GM12878 (cell line): ENCODE data around the gene SPTLC3. TPM values are rescaled to one million over a fixed set of nuclear protein-coding genes. Genes with fewer than 3 reads are reported as not detected.

Experiments
- ATAC-seq: fragments of 200-7000 bp; cut with Tn5 transposase; 3 replicates; pipeline ENCODE4 v1.9.1; 2020; ENCODE audit warnings: mild to moderate bottlenecking, moderate library complexity
- BruUV-seq: library from RNA; stranded (reverse); fragments of 400-500 nt; replicated peaks from 2 replicates; lab custom pipeline; 2021; lab: Mats Ljungman, UMichigan
- CTCF ChIA-PET: fragments of 300-600 bp; sonication (Branson Sonifier 250); formaldehyde crosslinking; extraction: SDS; loops from one replicate; lab custom pipeline; 2021; ENCODE audit warnings: inconsistent platforms; lab: Yijun Ruan, JAX
- POLR2A ChIA-PET: fragments of 350-600 bp; formaldehyde crosslinking; extraction: SDS; loops from one replicate; lab custom pipeline; 2021; ENCODE audit warnings: inconsistent platforms; lab: Charles Lee
- RAD21 ChIA-PET: fragments of 300-600 bp; sonication (Branson Sonifier 250); formaldehyde crosslinking; loops from one replicate; lab custom pipeline; 2023; ENCODE audit warnings: antibody characterized with exemption; ENCODE audit not compliant: unreplicated experiment; lab: Charles Lee
- SMC1A ChIA-PET: fragments of 300-600 bp; sonication (Branson Sonifier 250); formaldehyde crosslinking; loops from one replicate; lab custom pipeline; 2023; ENCODE audit not compliant: unreplicated experiment, uncharacterized antibody; lab: Charles Lee
- DNase-seq: peaks from one replicate; pipeline ENCODE4 v3.0.0-alpha.2; 2011; ENCODE audit warnings: low read depth, low spot score
- FAIRE-seq: peaks from 3 replicates; lab custom pipeline; 2011; peaks lifted over from hg19 to GRCh38; lab: Jason Lieb, UNC
- H2AFZ ChIP-seq: 2 replicates; pipeline ENCODE4 v1.6.0; 2011; ENCODE audit warnings: low read depth, low read length, control low read depth; ENCODE audit not compliant: control insufficient read depth
- H3K27ac ChIP-seq: 2 replicates; pipeline ENCODE4 v1.5.1; 2011; ENCODE audit warnings: control low read depth; ENCODE audit not compliant: control insufficient read depth, insufficient read depth
- H3K27me3 ChIP-seq, 2 experiments: replicated peaks in 1 of 2; 2 replicates each; pipeline versions ENCODE4 v1.6.0 to v1.6.1; 2011; ENCODE audit warnings: low read length in 1 of 2; ENCODE audit not compliant: control insufficient read depth in 2 of 2, insufficient read depth in 2 of 2
- H3K36me3 ChIP-seq, 2 experiments: 2 replicates each; pipeline ENCODE4 v1.5.1; 2011; ENCODE audit warnings: low read length in 1 of 2; ENCODE audit not compliant: control insufficient read depth in 2 of 2, insufficient read depth in 2 of 2
- H3K4me1 ChIP-seq: 2 replicates; pipeline ENCODE4 v1.6.1; 2011; ENCODE audit warnings: mild to moderate bottlenecking, low read length, moderate library complexity, mixed read lengths; ENCODE audit not compliant: control insufficient read depth, insufficient read depth
- H3K4me2 ChIP-seq: 2 replicates; pipeline ENCODE4 v1.6.0; 2011; ENCODE audit warnings: control low read depth; ENCODE audit not compliant: control insufficient read depth, insufficient read depth
- H3K4me3 ChIP-seq: fragments of 200-600 bp; sonication (generic); 2 replicates; pipeline ENCODE4 v1.5.1; 2016
- H3K79me2 ChIP-seq: 2 replicates; pipeline ENCODE4 v1.6.0; 2011; ENCODE audit warnings: low read length; ENCODE audit not compliant: control insufficient read depth, insufficient read depth
- H3K9ac ChIP-seq: 2 replicates; pipeline ENCODE4 v1.8.0; 2011; ENCODE audit warnings: low read length, control low read depth, mixed read lengths; ENCODE audit not compliant: control insufficient read depth, insufficient read depth
- H3K9me3 ChIP-seq: replicated peaks from 3 replicates; pipeline ENCODE4 v1.5.1; 2011; ENCODE audit warnings: mild to moderate bottlenecking, low read length; ENCODE audit not compliant: control insufficient read depth, insufficient read depth
- H4K20me1 ChIP-seq: 2 replicates; pipeline ENCODE4 v1.6.0; 2011; ENCODE audit not compliant: control insufficient read depth, insufficient read depth
- CHD2 ChIP-seq: IDR thresholded peaks from 2 replicates; pipeline ENCODE4 v1.6.1; 2011; ENCODE audit warnings: low read depth, low read length, improper control_type of control experiment, borderline replicate concordance
- KLF5 ChIP-seq: fragments of 450-650 bp; IDR thresholded peaks from 2 replicates; pipeline ENCODE4 v1.6.1; 2014; ENCODE audit warnings: mild to moderate bottlenecking; ENCODE audit not compliant: partially characterized antibody
- RAD51 ChIP-seq: fragments of 450-650 bp; IDR thresholded peaks from 2 replicates; pipeline ENCODE4 v1.6.1; 2016; ENCODE audit warnings: moderate library complexity, mild to moderate bottlenecking, inconsistent platforms
- SMC3 ChIP-seq: IDR thresholded peaks from 2 replicates; pipeline ENCODE4 v1.6.1; 2011; ENCODE audit warnings: low read length, improper control_type of control experiment, borderline replicate concordance
- SPI1 ChIP-seq: IDR thresholded peaks from 2 replicates; pipeline ENCODE4 v1.6.1; 2011; ENCODE audit warnings: low read depth, mild to moderate bottlenecking, low read length, moderate library complexity, borderline replicate concordance; ENCODE audit not compliant: insufficient read depth
- YY1 ChIP-seq: IDR thresholded peaks from 2 replicates; pipeline ENCODE4 v1.6.1; 2011; ENCODE audit warnings: low read depth, mild to moderate bottlenecking, low read length
- ZNF274 ChIP-seq: IDR thresholded peaks from one replicate; pipeline ENCODE4 v1.8.0; 2011; ENCODE audit not compliant: insufficient read length, insufficient read depth
- ZNF384 ChIP-seq: IDR thresholded peaks from 2 replicates; pipeline ENCODE4 v1.6.1; 2012; ENCODE audit warnings: low read depth, mild to moderate bottlenecking, low read length, improper control_type of control experiment, borderline replicate concordance
- WGBS: methylation state at CpG from one replicate; pipeline ENCODE4 v1.1.6; 2016; ENCODE audit warnings: low lambda C conversion rate; ENCODE audit not compliant: insufficient replicate concordance, insufficient coverage; ENCODE audit errors: missing lambda C conversion rate; 5-methylcytosine and 5-hydroxymethylcytosine counted together
- in situ Hi-C: fragments of 300-500 bp; cut with MboI; formaldehyde crosslinking; loops from 9 replicates; pipeline ENCODE4 v1.14.3; 2018; ENCODE audit warnings: mixed read lengths
- intact Hi-C: fragments of 100-400 bp; cut with micrococcal nuclease; formaldehyde crosslinking; loops from one replicate; pipeline ENCODE4 v1.14.2; 2022; ENCODE audit not compliant: unreplicated experiment
- polyA plus RNA-seq, 11 experiments: library from polyadenylated mRNA; depleted of rRNA in 4 of 11; unstranded in 6 of 11; stranded (reverse) in 5 of 11; fragments of >200 nt; fragmentation: Nextera tagmentation in 4 of 11; fragmentation: Illumina TruSeq in 1 of 11; extraction: Ambion mirVana in 4 of 11; extraction: Trizol in 1 of 11; gene quantifications; 1 replicate in 1 of 11; 2 replicates in 10 of 11; pipeline versions ENCODE4 v1.2.1 to v1.2.3, GENCODE V29; 2011 to 2016; ENCODE audit warnings: inconsistent platforms in 2 of 11, missing spikeins in 2 of 11, low read depth in 1 of 11
- total RNA-seq, 4 experiments: library from RNA; depleted of rRNA in 3 of 4; stranded (reverse); fragments of >200 nt in 3 of 4; fragmentation: Illumina TruSeq in 1 of 4; extraction: Trizol in 1 of 4; gene quantifications; 2 replicates each; pipeline versions ENCODE4 v1.2.1 to v1.2.3, GENCODE V29; 2013 to 2021
- TF ChIP-seq, protein P1 (sequence below): fragments of 450-650 bp; IDR thresholded peaks from 2 replicates; pipeline ENCODE4 v1.6.1; 2017; ENCODE audit warnings: mild to moderate bottlenecking, moderate library complexity
- TF ChIP-seq, protein P2 (sequence below): fragments of 450-650 bp; IDR thresholded peaks from 2 replicates; pipeline ENCODE4 v1.6.1; 2016; ENCODE audit warnings: mild to moderate bottlenecking, moderate library complexity, borderline replicate concordance

Gene SPTLC3
- total and polyA plus RNA-seq, 10 of the 15 experiments (the other 5 are each of a cell fraction or from before 2014, with no cell fraction given): 0.04 to 0.29 (median 0.06) TPM; not detected in 7

DNA sequence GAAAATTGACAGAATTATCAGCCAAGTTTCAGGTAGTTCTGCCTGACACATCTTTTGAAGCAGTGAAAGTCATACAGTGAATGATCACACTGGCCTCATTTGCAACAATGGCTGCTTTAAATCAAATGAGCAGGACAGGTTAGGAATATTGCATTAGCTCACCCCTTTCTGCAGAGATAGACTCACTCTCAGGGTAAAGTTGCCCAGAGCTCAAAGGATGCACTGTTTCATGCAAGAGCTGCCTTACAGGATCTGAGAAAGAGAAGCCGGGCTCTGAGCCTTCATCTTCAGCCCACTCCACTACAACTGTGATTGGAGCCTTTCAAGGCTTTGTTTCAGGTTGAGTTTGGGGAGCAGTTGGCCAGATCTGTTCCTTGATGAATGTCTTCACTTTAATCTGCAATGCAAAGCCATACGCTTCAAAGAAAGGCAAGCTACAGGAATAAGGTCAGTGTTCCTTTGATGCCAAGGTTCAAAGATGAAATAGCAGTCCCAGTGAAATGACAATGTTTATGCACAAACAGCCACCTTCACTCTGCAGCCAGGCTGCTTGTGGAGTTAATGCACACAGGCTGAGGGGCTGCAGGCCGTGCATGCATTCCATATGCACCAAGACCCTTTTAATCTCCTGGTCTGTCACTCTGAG lies 121.4 kb downstream of the SPTLC3 start (continued):
- no peak for TF ChIP-seq YY1
- no peak for TF ChIP-seq RAD51

DNA sequence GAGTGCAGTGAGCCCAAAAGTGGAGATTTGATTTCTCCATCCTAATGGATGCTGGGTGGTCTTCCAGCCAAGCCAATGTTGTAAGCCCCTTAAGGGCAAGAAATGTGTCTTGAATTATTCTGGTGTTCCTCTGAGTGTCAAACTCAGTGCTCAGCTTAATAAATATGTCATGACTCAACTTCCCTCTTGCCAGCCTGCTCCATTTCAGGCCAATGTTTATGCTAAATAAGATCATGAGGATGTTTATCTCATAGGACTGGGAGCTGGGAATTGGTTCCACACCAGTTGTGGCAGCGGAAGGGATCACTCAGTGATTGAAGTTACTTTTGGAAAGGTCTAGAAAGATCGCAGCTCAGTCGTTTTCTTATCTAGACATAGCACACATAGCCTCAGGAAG lies 121.9 kb downstream of the SPTLC3 start:
- intact Hi-C loops: no loop called here
- FAIRE-seq (no peak), DNase-seq (no peak), ATAC-seq (no peak)
- no peaks in the 10 kb centered on the region for H3K4me1 ChIP-seq
- peaks cover 0 to 2% of the 10 kb centered on the region in 2 experiments; a peak in 2 of 4 replicates for H3K27me3 ChIP-seq
- POLR2A ChIA-PET: no interaction called here
- BruUV-seq: no TSS peak
- no peak overlapping the region for H2AFZ ChIP-seq
- H3K27ac ChIP-seq: no peak overlapping the region
- RAD21 ChIA-PET: no interaction called here
- no peaks in the 10 kb centered on the region for H3K79me2 ChIP-seq
- WGBS: 28% methylated on average over 3 of the region's 3 CpGs
- H3K4me3 ChIP-seq: no peak overlapping the region
- TF ChIP-seq SMC3 (no peak), SPI1 (no peak), ZNF274 (no peak), ZNF384 (no peak), KLF5 (no peak), CHD2 (no peak)
- TF ChIP-seq, protein P1, sequence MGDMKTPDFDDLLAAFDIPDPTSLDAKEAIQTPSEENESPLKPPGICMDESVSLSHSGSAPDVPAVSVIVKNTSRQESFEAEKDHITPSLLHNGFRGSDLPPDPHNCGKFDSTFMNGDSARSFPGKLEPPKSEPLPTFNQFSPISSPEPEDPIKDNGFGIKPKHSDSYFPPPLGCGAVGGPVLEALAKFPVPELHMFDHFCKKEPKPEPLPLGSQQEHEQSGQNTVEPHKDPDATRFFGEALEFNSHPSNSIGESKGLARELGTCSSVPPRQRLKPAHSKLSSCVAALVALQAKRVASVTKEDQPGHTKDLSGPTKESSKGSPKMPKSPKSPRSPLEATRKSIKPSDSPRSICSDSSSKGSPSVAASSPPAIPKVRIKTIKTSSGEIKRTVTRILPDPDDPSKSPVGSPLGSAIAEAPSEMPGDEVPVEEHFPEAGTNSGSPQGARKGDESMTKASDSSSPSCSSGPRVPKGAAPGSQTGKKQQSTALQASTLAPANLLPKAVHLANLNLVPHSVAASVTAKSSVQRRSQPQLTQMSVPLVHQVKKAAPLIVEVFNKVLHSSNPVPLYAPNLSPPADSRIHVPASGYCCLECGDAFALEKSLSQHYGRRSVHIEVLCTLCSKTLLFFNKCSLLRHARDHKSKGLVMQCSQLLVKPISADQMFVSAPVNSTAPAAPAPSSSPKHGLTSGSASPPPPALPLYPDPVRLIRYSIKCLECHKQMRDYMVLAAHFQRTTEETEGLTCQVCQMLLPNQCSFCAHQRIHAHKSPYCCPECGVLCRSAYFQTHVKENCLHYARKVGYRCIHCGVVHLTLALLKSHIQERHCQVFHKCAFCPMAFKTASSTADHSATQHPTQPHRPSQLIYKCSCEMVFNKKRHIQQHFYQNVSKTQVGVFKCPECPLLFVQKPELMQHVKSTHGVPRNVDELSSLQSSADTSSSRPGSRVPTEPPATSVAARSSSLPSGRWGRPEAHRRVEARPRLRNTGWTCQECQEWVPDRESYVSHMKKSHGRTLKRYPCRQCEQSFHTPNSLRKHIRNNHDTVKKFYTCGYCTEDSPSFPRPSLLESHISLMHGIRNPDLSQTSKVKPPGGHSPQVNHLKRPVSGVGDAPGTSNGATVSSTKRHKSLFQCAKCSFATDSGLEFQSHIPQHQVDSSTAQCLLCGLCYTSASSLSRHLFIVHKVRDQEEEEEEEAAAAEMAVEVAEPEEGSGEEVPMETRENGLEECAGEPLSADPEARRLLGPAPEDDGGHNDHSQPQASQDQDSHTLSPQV: no peak
- TF ChIP-seq, protein P2, sequence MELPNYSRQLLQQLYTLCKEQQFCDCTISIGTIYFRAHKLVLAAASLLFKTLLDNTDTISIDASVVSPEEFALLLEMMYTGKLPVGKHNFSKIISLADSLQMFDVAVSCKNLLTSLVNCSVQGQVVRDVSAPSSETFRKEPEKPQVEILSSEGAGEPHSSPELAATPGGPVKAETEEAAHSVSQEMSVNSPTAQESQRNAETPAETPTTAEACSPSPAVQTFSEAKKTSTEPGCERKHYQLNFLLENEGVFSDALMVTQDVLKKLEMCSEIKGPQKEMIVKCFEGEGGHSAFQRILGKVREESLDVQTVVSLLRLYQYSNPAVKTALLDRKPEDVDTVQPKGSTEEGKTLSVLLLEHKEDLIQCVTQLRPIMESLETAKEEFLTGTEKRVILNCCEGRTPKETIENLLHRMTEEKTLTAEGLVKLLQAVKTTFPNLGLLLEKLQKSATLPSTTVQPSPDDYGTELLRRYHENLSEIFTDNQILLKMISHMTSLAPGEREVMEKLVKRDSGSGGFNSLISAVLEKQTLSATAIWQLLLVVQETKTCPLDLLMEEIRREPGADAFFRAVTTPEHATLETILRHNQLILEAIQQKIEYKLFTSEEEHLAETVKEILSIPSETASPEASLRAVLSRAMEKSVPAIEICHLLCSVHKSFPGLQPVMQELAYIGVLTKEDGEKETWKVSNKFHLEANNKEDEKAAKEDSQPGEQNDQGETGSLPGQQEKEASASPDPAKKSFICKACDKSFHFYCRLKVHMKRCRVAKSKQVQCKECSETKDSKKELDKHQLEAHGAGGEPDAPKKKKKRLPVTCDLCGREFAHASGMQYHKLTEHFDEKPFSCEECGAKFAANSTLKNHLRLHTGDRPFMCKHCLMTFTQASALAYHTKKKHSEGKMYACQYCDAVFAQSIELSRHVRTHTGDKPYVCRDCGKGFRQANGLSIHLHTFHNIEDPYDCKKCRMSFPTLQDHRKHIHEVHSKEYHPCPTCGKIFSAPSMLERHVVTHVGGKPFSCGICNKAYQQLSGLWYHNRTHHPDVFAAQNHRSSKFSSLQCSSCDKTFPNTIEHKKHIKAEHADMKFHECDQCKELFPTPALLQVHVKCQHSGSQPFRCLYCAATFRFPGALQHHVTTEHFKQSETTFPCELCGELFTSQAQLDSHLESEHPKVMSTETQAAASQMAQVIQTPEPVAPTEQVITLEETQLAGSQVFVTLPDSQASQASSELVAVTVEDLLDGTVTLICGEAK: no peak
- H3K4me2 ChIP-seq: no peak overlapping the region
- in situ Hi-C loops: no loop called here
- H3K9ac ChIP-seq: no peak overlapping the region
- no peaks in the 10 kb centered on the region for H3K9me3 ChIP-seq
- H3K36me3 ChIP-seq: no peaks in the 10 kb centered on the region
- H4K20me1 ChIP-seq: no peaks in the 10 kb centered on the region
- CTCF ChIA-PET: interaction anchor here (1.4 kb wide), 1 partner anchor 416 kb away, joined by 3 read pairs; no protein-coding TSS in a partner anchor
- SMC1A ChIA-PET: no interaction called here
